Uterus (tissue), 4 donors: ENCODE measurements around the gene SSTR3. TPM values are rescaled to one million over a fixed set of nuclear protein-coding genes. Genes with fewer than 3 reads are reported as not detected.
A peak's percentile ranks its signal among the peaks of the same experiment; 100 is the strongest.

Experiments
- DNase-seq, 2 donors: peaks; one replicate each; pipeline ENCODE4 v3.0.0-alpha.2; 2019 to 2020
- H3K27ac ChIP-seq, 2 donors: fragments of 200-600 bp; sonication (generic); 1 replicate in 1 of 2; 2 replicates in 1 of 2; pipeline ENCODE4 v1.5.1; 2016 to 2018
- H3K27me3 ChIP-seq, 2 donors: fragments of 200-600 bp; sonication (generic); one replicate each; pipeline ENCODE4 v1.5.1; 2018 to 2019; ENCODE audit warnings: control low read depth in 1 of 2
- H3K36me3 ChIP-seq, 2 donors: fragments of 200-600 bp; sonication (generic); one replicate each; pipeline ENCODE4 v1.5.1; 2019; ENCODE audit warnings: control low read depth in 1 of 2
- H3K4me1 ChIP-seq, 2 donors: fragments of 200-600 bp; sonication (generic); one replicate each; pipeline ENCODE4 v1.5.1; 2018 to 2019; ENCODE audit warnings: control low read depth in 1 of 2
- H3K4me3 ChIP-seq, 2 donors: fragments of 200-600 bp; sonication (generic); 1 replicate in 1 of 2; 2 replicates in 1 of 2; pipeline ENCODE4 v1.5.1; 2018 to 2019; ENCODE audit warnings: mild to moderate bottlenecking in 1 of 2
- H3K9me3 ChIP-seq, 2 donors: fragments of 200-600 bp; sonication (generic); one replicate each; pipeline ENCODE4 v1.5.1; 2019; ENCODE audit warnings: control low read depth in 1 of 2
- CTCF ChIP-seq, 4 experiments: fragments of 200-600 bp in 2 of 4; fragments of 450-650 bp in 2 of 4; sonication (generic) in 2 of 4; IDR thresholded peaks; one replicate each; pipeline ENCODE4 v1.5.1; 2016 to 2019; ENCODE audit warnings: antibody characterized with exemption in 4 of 4, mild to moderate bottlenecking in 2 of 4, moderate library complexity in 1 of 4
- POLR2A ChIP-seq, 2 donors: fragments of 450-650 bp; IDR thresholded peaks; one replicate each; pipeline ENCODE4 v1.6.1; 2016; ENCODE audit warnings: antibody characterized with exemption in 2 of 2, mild to moderate bottlenecking in 1 of 2, moderate library complexity in 1 of 2
- intact Hi-C: fragments of 100-400 bp; cut with DNase I; formaldehyde crosslinking; loops from one replicate; pipeline ENCODE4 v1.15.1; 2023; ENCODE audit warnings: low total_unique reads
- total RNA-seq, 4 donors: library from RNA; depleted of rRNA in 3 of 4; stranded (reverse); fragments of >200 nt in 3 of 4; gene quantifications; one replicate each; pipeline versions ENCODE4 v1.1.0 to v1.2.4, GENCODE V29; 2014 to 2023
- donor health status: DM: yes; HTN: yes; CAD: no.

Gene SSTR3
- total RNA-seq, 4 donors from 2014 or later: under 0.01 to 5.8 (median 3.1) TPM; not detected in 1

- no peaks in the 10 kb centered on the region for H3K36me3 ChIP-seq
- no peak for TF ChIP-seq POLR2A (IDR thresholded peaks at IDR 0.05)
- TF ChIP-seq CTCF (IDR thresholded peaks at IDR 0.05): no peak
- no peaks in the 10 kb centered on the region for H3K9me3 ChIP-seq
- intact Hi-C loops: no loop called here
- no peak overlapping the region for H3K27ac ChIP-seq
- no peak for DNase-seq
- H3K4me1 ChIP-seq: no peaks in the 10 kb centered on the region
- H3K27me3 ChIP-seq: no peaks in the 10 kb centered on the region
- no peak overlapping the region for H3K4me3 ChIP-seq
These were observed 33.5 kb upstream of the SSTR3 start for GRCh38 chr22:37245740-37246139.

GRCh38 chr22:37244922-37245722 lies 32.8 kb upstream of the SSTR3 start:
- Histone ChIP-seq H3K27me3 (no peaks in the 10 kb centered on the region), H3K27ac (no peak overlapping the region), H3K4me3 (no peak overlapping the region), H3K36me3 (no peaks in the 10 kb centered on the region), H3K4me1 (no peaks in the 10 kb centered on the region), H3K9me3 (no peaks in the 10 kb centered on the region)
- TF ChIP-seq CTCF (IDR thresholded peaks at IDR 0.05) (no peak), POLR2A (IDR thresholded peaks at IDR 0.05) (no peak)
- intact Hi-C loops: no loop called here
- no peak for DNase-seq

- H3K4me1 ChIP-seq: no peaks in the 10 kb centered on the region
- H3K4me3 ChIP-seq: no peak within 1 kb of the TSS
- no peaks in the 10 kb centered on the region for H3K9me3 ChIP-seq
- H3K36me3 ChIP-seq: no peaks in the 10 kb centered on the region
- intact Hi-C loops: no loop called here
- peak; percentile 26 to 29 for DNase-seq
- no peaks in the 10 kb centered on the region for H3K27me3 ChIP-seq
- H3K27ac ChIP-seq: no peak within 1 kb of the TSS
- no peak for TF ChIP-seq CTCF (IDR thresholded peaks at IDR 0.05)
- no peak for TF ChIP-seq POLR2A (IDR thresholded peaks at IDR 0.05)
These were observed 32.0 kb upstream of the SSTR3 start, which contains the start of gene RAC2 for GRCh38 chr22:37244114-37244921. TSS of gene RAC2 (minus strand) at chr22:37244269. CDS start at chr22:37244148, 121 bp downstream.

- no peaks in the 10 kb centered on the region for H3K36me3 ChIP-seq
- H3K4me1 ChIP-seq: no peaks in the 10 kb centered on the region
- no peaks in the 10 kb centered on the region for H3K9me3 ChIP-seq
- intact Hi-C loops: no loop called here
- TF ChIP-seq POLR2A (IDR thresholded peaks at IDR 0.05): no peak
- TF ChIP-seq CTCF (IDR thresholded peaks at IDR 0.05): no peak
- H3K27me3 ChIP-seq: no peaks in the 10 kb centered on the region
- H3K27ac ChIP-seq: no peak overlapping the region
- DNase-seq: no peak
- no peak overlapping the region for H3K4me3 ChIP-seq
These were observed 31.3 kb upstream of the SSTR3 start for GRCh38 chr22:37243402-37244113.
